Measurements from ENCODE around the gene BMAL2.

BMAL2 gene

GRCh38 chr12:27336282-27336653 is 3.6 kb downstream of the BMAL2 start:
- H3K36me3 Mint-ChIP-seq = no peaks in the 10 kb centered on the region
- H3K9me3 Mint-ChIP-seq = no peaks in the 10 kb centered on the region

DNA sequence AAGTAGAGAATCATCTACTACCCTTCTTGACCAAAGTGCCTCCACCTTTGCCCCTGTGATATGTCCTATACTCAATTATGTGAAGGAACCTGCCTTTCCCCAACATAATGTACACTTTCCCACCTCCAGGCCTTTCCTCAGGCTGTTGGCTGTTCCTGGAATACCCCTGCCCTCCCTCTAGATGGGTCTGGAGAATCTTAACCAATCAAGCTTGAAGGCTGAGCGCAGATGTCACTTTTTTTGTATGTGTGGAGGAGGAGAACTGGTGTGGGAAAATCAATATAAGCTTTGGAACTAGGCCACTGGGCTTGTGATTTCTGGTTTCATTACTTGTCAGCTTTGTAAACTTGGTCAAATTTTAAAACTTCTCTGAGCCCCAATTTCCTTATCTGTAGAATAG is 4.7 kb downstream of the BMAL2 start:
- Mint-ChIP-seq H3K36me3 (no peaks in the 10 kb centered on the region), H3K27ac (no peak overlapping the region), H3K9me3 (no peaks in the 10 kb centered on the region), H3K4me3 (no peak overlapping the region), H3K4me1 (peaks cover 7% of the 10 kb centered on the region), H3K27me3 (peaks cover 24% of the 10 kb centered on the region)

More at GRCh38 chr12:27336282-27336653, 3.6 kb downstream of the BMAL2 start:
- peaks cover 33% of the 10 kb centered on the region for H3K27me3 Mint-ChIP-seq
- H3K4me1 Mint-ChIP-seq = peaks cover 18% of the 10 kb centered on the region
- no peak overlapping the region for H3K4me3 Mint-ChIP-seq
- no peak overlapping the region for H3K27ac Mint-ChIP-seq

- H3K4me3 Mint-ChIP-seq = no peak overlapping the region
- no peaks in the 10 kb centered on the region for H3K36me3 Mint-ChIP-seq
- H3K27ac Mint-ChIP-seq = no peak overlapping the region
- H3K9me3 Mint-ChIP-seq = no peaks in the 10 kb centered on the region
- H3K4me1 Mint-ChIP-seq = peaks cover 4% of the 10 kb centered on the region
- peaks cover 21% of the 10 kb centered on the region for H3K27me3 Mint-ChIP-seq
Observed at GRCh38 chr12:27338473-27338872, 5.8 kb downstream of the BMAL2 start.

GRCh38 chr12:27340971-27341370 is 8.3 kb downstream of the BMAL2 start:
- no peaks in the 10 kb centered on the region for H3K9me3 Mint-ChIP-seq
- H3K27me3 Mint-ChIP-seq = peaks cover 5% of the 10 kb centered on the region
- no peak overlapping the region for H3K4me3 Mint-ChIP-seq
- no peaks in the 10 kb centered on the region for H3K36me3 Mint-ChIP-seq
- H3K4me1 Mint-ChIP-seq = no peaks in the 10 kb centered on the region
- H3K27ac Mint-ChIP-seq = no peak overlapping the region

- Mint-ChIP-seq H3K4me3 (no peak overlapping the region), H3K27ac (no peak overlapping the region), H3K4me1 (no peaks in the 10 kb centered on the region), H3K9me3 (no peaks in the 10 kb centered on the region), H3K27me3 (peaks cover 12% of the 10 kb centered on the region), H3K36me3 (no peaks in the 10 kb centered on the region)
Observed at GRCh38 chr12:27342536-27342935, 9.9 kb downstream of the BMAL2 start.

DNA sequence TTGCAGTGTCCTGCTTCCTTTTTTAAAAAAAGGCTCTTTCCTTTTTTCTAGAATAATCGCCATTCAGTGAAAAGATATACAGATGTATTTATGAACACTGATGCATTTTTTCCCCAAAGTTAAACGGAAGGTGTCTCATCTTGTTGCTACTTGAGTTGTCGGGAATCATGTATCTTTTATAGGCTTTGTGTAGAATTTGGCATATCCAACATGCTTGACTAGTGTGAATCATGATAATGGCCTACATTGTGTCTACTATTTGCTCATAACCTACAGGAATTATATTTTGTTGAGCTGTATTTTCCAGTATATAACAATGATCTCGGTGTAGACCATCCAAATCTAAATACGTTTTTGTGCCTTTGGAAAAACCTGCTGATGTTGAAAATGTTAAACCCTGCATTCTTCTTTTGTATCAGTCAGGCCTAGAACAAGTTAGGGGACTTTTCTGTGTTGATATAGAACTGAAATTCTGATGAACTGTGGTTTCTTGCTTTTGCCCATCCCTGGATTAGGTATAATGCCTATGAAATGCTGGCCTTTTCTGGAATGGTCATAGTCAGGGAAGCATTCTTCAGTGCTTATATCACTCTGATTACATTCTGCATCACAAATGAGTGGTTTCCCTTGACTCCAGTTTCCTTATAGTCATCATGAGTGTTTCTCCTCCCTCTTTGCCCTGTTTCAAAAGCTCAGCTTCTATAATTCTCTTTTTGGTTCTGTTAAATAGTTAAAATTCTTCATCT is 10.8 kb downstream of the BMAL2 start:
- H3K4me3 Mint-ChIP-seq = no peak overlapping the region

DNA sequence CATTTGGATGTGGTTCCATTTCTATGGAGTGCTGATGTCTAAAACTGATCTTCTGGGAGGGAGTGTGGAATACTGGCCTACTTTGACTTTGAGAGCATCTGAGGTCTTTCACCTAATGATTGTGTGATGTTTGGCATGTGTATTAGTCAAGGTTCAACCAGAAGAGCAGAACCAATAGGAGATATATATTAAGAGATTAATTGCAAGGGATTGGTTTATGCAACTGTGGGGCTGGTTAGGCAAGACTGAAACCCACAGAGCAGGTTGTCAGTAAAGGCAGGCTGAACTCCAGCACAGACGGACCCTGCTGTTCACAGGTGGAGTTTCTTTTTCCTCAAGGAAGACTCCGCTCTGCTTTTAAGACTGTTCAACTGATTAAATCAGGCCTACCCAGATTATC is 11.6 kb downstream of the BMAL2 start:
- H3K4me1 Mint-ChIP-seq = no peaks in the 10 kb centered on the region
- no peaks in the 10 kb centered on the region for H3K36me3 Mint-ChIP-seq
- no peak overlapping the region for H3K4me3 Mint-ChIP-seq
- no peaks in the 10 kb centered on the region for H3K9me3 Mint-ChIP-seq
- H3K27me3 Mint-ChIP-seq = peaks cover 14% of the 10 kb centered on the region
- no peak overlapping the region for H3K27ac Mint-ChIP-seq

More for the DNA sequence above, 10.8 kb downstream of the BMAL2 start:
- H3K36me3 Mint-ChIP-seq = no peaks in the 10 kb centered on the region
- H3K27ac Mint-ChIP-seq = no peak overlapping the region
- no peaks in the 10 kb centered on the region for H3K9me3 Mint-ChIP-seq
- peaks cover 12% of the 10 kb centered on the region for H3K27me3 Mint-ChIP-seq
- no peaks in the 10 kb centered on the region for H3K4me1 Mint-ChIP-seq

- Mint-ChIP-seq H3K4me3 (no peak overlapping the region), H3K36me3 (no peaks in the 10 kb centered on the region), H3K4me1 (no peaks in the 10 kb centered on the region), H3K27ac (no peak overlapping the region), H3K27me3 (peaks cover 14% of the 10 kb centered on the region), H3K9me3 (no peaks in the 10 kb centered on the region)
Observed at GRCh38 chr12:27344760-27345159, 12.1 kb downstream of the BMAL2 start.

- H3K27ac Mint-ChIP-seq = no peak overlapping the region
- peaks cover 14% of the 10 kb centered on the region for H3K27me3 Mint-ChIP-seq
- no peaks in the 10 kb centered on the region for H3K36me3 Mint-ChIP-seq
- no peak overlapping the region for H3K4me3 Mint-ChIP-seq
- H3K9me3 Mint-ChIP-seq = no peaks in the 10 kb centered on the region
- H3K4me1 Mint-ChIP-seq = no peaks in the 10 kb centered on the region
Observed at GRCh38 chr12:27345376-27345775, 12.7 kb downstream of the BMAL2 start.

GRCh38 chr12:27347779-27348178 is 15.1 kb downstream of the BMAL2 start:
- Mint-ChIP-seq H3K4me3 (no peak overlapping the region), H3K27ac (no peak overlapping the region), H3K9me3 (no peaks in the 10 kb centered on the region), H3K4me1 (no peaks in the 10 kb centered on the region), H3K27me3 (peaks cover 13% of the 10 kb centered on the region), H3K36me3 (no peaks in the 10 kb centered on the region)

DNA sequence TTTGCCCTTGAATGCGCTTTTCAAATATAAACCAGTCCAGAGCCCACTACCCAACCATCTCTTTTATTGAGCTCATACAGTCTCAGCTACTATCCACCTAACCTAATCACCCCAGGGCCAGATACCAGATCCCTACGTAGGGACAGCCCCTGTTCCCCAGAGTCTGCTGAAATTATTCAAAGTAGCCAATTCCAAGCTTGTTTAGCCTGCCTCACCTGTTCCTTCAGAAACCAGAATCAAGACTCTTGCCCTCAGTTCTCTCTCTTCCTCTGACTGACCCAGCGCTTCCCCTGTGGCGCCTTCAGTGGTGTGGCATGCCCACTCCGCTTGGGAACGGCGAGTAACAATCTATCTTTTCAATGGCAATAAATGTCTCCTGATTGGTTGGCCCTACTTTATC is 18.8 kb downstream of the BMAL2 start:
- no peak overlapping the region for H3K27ac Mint-ChIP-seq
- H3K36me3 Mint-ChIP-seq = no peaks in the 10 kb centered on the region
- H3K4me3 Mint-ChIP-seq = no peak overlapping the region

DNA sequence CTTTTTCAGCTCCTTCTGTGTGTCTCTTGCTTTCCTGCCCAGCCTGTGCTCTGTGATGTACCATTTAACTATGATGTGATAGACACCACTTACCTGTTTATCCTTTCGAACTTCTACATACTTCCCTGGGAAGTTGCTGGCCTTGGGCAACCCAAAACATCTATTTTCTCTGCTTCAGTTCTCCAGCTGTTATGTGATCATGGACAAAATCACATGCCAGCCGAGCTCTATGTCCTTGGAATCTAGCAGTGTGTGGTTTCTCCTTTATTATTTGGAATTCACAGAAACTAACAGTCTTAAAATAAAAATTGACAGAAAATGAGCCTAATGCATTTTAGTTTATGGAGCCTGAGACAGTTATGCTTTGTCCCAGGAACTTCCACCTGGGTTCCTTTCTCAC is 22.9 kb downstream of the BMAL2 start:
- no peaks in the 10 kb centered on the region for H3K4me1 Mint-ChIP-seq
- H3K4me3 Mint-ChIP-seq = no peak overlapping the region
- H3K9me3 Mint-ChIP-seq = no peaks in the 10 kb centered on the region
- H3K27ac Mint-ChIP-seq = no peak overlapping the region
- peaks cover 10% of the 10 kb centered on the region for H3K27me3 Mint-ChIP-seq
- no peaks in the 10 kb centered on the region for H3K36me3 Mint-ChIP-seq

More for the DNA sequence above, 18.8 kb downstream of the BMAL2 start:
- Mint-ChIP-seq H3K27me3 (peaks cover 12% of the 10 kb centered on the region), H3K4me1 (no peaks in the 10 kb centered on the region), H3K9me3 (no peaks in the 10 kb centered on the region)

DNA sequence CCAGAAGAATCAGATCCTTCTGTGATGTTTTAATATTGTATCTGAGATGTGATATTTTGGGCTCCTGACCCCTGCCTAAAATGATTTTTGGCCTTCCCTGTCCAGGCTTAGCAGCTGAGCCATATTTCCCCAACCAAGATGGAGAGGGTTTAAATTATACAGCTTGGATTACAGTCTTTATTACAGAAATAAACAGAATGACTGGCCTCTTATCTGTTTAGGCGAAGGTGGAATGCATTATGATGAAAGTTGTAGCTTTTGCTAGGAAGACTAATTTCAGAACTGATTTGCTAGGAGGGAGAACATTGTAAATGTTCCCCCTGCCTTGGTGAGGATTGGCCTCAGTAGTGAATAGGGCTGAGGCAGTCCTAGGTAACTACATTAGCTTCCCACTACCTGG is 23.3 kb downstream of the BMAL2 start:
- H3K4me1 Mint-ChIP-seq = no peaks in the 10 kb centered on the region
- H3K9me3 Mint-ChIP-seq = no peaks in the 10 kb centered on the region
- H3K36me3 Mint-ChIP-seq = no peaks in the 10 kb centered on the region
- H3K4me3 Mint-ChIP-seq = no peak overlapping the region
- H3K27me3 Mint-ChIP-seq = peaks cover 10% of the 10 kb centered on the region
- H3K27ac Mint-ChIP-seq = peak overlapping the region; percentile 55

DNA sequence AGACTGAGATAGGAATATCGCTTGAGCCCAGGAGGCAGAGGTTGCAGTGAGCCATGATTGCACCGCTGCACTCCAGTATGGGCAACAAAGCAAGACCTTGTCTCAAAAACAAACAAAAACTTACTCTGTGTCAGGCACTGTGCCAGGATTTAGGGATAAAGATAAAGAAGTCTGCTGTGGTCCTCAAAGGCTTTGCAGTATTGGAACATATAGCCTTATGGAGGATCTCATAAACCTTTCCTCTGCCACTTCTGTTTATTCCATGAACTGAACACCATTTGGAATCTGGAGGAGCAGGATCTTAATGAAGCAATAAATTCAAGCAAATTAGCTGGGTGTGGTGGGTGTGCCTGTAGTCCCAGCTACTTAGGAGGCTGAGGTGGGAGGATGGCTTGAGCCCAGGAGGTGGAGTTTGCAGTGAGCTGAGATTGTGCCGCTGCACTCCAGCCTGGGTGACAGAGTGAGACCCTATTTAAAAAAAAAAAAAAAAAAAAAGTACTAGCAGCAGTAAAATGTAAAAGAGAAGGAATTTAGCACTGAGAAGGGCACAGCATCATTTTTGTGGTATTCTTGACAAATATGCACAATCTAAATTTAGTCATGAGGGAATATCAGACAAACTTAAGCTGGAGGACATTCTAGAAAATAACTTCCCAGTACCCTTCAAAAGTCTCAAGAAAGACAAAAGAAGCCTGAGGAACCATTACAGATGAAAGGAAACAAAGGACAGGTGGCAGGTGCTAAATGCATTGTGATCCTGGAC is 27.1 kb downstream of the BMAL2 start:
- Mint-ChIP-seq H3K27me3 (peaks cover 15% of the 10 kb centered on the region), H3K4me3 (no peak overlapping the region), H3K27ac (no peak overlapping the region), H3K36me3 (no peaks in the 10 kb centered on the region), H3K9me3 (no peaks in the 10 kb centered on the region), H3K4me1 (no peaks in the 10 kb centered on the region)

GRCh38 chr12:27361372-27361771 is 28.7 kb downstream of the BMAL2 start:
- H3K9me3 Mint-ChIP-seq = no peaks in the 10 kb centered on the region
- no peak overlapping the region for H3K4me3 Mint-ChIP-seq
- H3K36me3 Mint-ChIP-seq = no peaks in the 10 kb centered on the region
- H3K4me1 Mint-ChIP-seq = no peaks in the 10 kb centered on the region
- H3K27me3 Mint-ChIP-seq = peaks cover 13% of the 10 kb centered on the region
- H3K27ac Mint-ChIP-seq = no peak overlapping the region

DNA sequence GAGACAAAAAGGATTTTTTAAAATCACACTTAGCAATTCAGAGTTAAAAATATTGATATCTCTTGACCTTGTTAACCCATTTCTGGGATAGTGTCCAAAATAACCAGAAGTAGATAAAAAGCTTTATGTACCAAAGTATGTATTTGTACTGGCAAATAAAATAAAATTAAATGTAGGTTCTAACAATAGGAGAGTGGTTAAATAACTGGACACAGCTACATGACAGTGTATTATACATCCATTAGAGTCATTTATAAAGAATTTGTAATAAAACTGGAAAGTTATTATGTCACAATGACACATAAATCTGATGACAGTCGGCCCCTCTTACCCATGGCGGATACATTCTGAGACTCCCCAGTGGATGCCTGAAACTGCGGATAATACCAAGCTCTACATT is 34.0 kb downstream of the BMAL2 start:
- peaks cover 21% of the 10 kb centered on the region for H3K27me3 Mint-ChIP-seq
- no peak overlapping the region for H3K4me3 Mint-ChIP-seq
- H3K9me3 Mint-ChIP-seq = no peaks in the 10 kb centered on the region
- H3K4me1 Mint-ChIP-seq = no peaks in the 10 kb centered on the region
- no peak overlapping the region for H3K27ac Mint-ChIP-seq
- no peaks in the 10 kb centered on the region for H3K36me3 Mint-ChIP-seq

Data from activated naive CD4-positive, alpha-beta T cell treated with anti-CD3 and anti-CD28 coated beads, Interleukin-2, amount 50 U/mL, for 24 hours (primary cell).